T-helper 2 cell treated with Interferon-gamma antibody and Interleukin-4, amounts not matched to agents 5 μg/mL and 100 μg/mL, for 36 hours (primary cell): ENCODE measurements around the gene DRD4.

Source experiments
- DNase-seq: peaks from one replicate; pipeline ENCODE4 v3.0.0; 2021; ENCODE audit warnings: low spot score
- H3K27ac Mint-ChIP-seq: one replicate; pipeline ENCODE4 v1.8.0; 2021; ENCODE audit warnings: mild to moderate bottlenecking, mixed read lengths
- H3K27me3 Mint-ChIP-seq: one replicate; pipeline ENCODE4 v1.8.0; 2021; ENCODE audit warnings: low read depth, mixed read lengths
- H3K36me3 Mint-ChIP-seq: one replicate; pipeline ENCODE4 v1.8.0; 2021; ENCODE audit warnings: low read depth, mixed read lengths
- H3K4me1 Mint-ChIP-seq: one replicate; pipeline ENCODE4 v1.8.0; 2021; ENCODE audit warnings: low read depth, mixed read lengths
- H3K4me3 Mint-ChIP-seq: one replicate; pipeline ENCODE4 v1.8.0; 2022; ENCODE audit warnings: mild to moderate bottlenecking, moderate library complexity, mixed read lengths
- H3K9me3 Mint-ChIP-seq: one replicate; pipeline ENCODE4 v1.8.0; 2021; ENCODE audit warnings: mixed read lengths

DRD4 gene

GRCh38 chr11:614021-614622 is 22.9 kb upstream of the DRD4 start:
- Mint-ChIP-seq H3K4me3 (peak overlapping the region; percentile 79), H3K36me3 (peaks cover 20% of the 10 kb centered on the region), H3K9me3 (no peaks in the 10 kb centered on the region), H3K4me1 (peaks cover 16% of the 10 kb centered on the region), H3K27ac (peak overlapping the region; percentile 82), H3K27me3 (no peaks in the 10 kb centered on the region)
- no peak for DNase-seq

GRCh38 chr11:614623-615503 is 22.2 kb upstream of the DRD4 start:
- Mint-ChIP-seq H3K4me1 (peaks cover 16% of the 10 kb centered on the region), H3K36me3 (peaks cover 20% of the 10 kb centered on the region)
- peak; percentile 15 for DNase-seq

DNA sequence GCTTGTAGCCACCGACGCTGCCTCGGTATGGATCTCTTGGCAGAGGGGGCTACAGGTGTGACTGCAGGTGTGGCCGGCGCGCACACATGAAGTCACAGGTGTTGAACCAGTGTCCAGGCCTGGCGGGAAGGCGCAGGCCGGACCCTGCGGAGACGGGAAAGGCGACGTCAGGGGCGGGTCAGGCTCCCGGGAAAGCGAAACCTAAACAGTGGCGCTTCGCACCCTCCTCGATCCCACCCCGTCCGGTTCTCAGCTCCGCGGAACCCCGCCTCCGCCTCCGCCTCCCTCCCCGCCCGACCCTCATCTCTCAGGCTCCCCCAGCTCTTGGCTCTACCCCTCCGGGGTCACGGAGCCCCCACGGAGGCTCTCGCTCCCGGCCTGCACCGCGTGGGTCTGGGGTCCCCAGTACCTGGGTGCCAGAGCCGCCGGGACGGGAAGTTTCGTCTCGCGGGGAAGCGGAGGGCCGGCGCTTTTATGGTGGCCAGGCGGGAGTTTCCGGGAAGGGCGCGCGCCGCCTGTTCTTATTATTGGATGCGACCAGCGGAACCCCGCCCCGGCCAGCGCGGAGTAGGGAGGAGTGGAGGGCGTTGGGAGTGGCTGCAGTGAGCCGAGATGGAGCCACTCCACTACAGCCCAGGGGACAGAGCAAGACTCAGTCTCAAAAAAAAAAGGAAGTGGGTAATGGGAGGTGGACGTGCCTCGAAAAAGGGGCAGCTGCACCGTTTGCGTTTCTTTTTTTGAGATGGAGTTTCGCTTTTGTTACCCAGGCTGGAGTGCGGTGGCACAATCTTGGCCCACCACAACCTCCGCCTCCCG is 21.4 kb upstream of the DRD4 start, which contains the start of gene IRF7:
TSS of gene IRF7 (minus strand) at position 447 of the 816 bp plus-strand sequence. CDS start 586 bp downstream, outside the sequence.
- peaks cover 19% of the 10 kb centered on the region for H3K36me3 Mint-ChIP-seq
- no peaks in the 10 kb centered on the region for H3K9me3 Mint-ChIP-seq
- H3K27ac Mint-ChIP-seq, result peak within 1 kb of the TSS; percentile 97
- no peaks in the 10 kb centered on the region for H3K27me3 Mint-ChIP-seq
- H3K4me1 Mint-ChIP-seq, result peaks cover 16% of the 10 kb centered on the region
- H3K4me3 Mint-ChIP-seq, result peak within 1 kb of the TSS; percentile 89
- peak; percentile 91 for DNase-seq

More at GRCh38 chr11:614623-615503, 22.2 kb upstream of the DRD4 start:
- Mint-ChIP-seq H3K27me3 (no peaks in the 10 kb centered on the region), H3K4me3 (peak overlapping the region; percentile 89), H3K27ac (peak overlapping the region; percentile 89), H3K9me3 (no peaks in the 10 kb centered on the region)

- Mint-ChIP-seq H3K4me1 (peaks cover 16% of the 10 kb centered on the region), H3K27me3 (no peaks in the 10 kb centered on the region)
Measured at GRCh38 chr11:616320-617198, 20.5 kb upstream of the DRD4 start.

DNA sequence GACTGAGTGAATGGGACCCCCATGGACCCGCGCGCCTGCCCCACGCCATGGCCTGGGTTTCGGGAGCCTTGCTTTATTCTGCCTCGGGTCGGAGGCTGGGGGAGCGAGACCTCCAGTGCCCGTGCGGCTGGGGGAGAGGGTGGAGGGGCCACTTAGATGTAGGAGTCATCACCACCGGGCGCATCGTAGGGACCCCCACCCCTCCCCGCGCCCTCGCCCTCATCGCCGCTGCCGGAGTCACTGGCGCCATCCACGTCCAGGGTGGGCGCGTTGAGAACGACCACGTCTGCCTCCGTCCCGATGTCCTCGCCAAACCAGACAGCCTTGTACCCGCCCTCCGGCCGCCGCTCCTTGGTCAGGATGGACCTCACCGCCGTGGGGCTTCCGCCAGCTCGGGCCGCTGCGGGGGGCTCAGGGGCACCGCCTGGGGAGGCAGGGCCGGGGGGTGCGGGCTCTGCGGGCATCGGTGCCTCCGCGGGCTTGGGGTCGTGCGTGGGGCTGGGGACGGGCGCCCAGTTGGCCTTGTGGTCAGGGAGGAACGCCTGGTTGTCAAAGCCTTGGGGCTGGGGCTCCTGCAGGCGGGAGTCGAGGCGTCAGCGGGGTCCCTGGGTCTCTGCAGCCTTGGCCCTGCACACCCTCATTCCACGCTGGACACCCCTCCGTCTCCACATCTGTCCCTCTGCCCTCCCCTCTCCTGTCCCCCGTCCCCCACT is 19.7 kb upstream of the DRD4 start:
- H3K9me3 Mint-ChIP-seq, result no peaks in the 10 kb centered on the region
- H3K4me1 Mint-ChIP-seq, result peaks cover 14% of the 10 kb centered on the region
- H3K27me3 Mint-ChIP-seq, result no peaks in the 10 kb centered on the region
- H3K36me3 Mint-ChIP-seq, result peaks cover 11% of the 10 kb centered on the region
- H3K4me3 Mint-ChIP-seq, result no peak overlapping the region
- no peak for DNase-seq
- H3K27ac Mint-ChIP-seq, result no peak overlapping the region

More at GRCh38 chr11:616320-617198, 20.5 kb upstream of the DRD4 start:
- Mint-ChIP-seq H3K4me3 (peak overlapping the region; percentile 89), H3K36me3 (peaks cover 16% of the 10 kb centered on the region), H3K27ac (peak overlapping the region; percentile 97), H3K9me3 (no peaks in the 10 kb centered on the region)
- DNase-seq, result no peak

GRCh38 chr11:617912-618682 is 19.0 kb upstream of the DRD4 start:
- DNase-seq, result no peak
- no peak overlapping the region for H3K4me3 Mint-ChIP-seq
- peaks cover 8% of the 10 kb centered on the region for H3K36me3 Mint-ChIP-seq
- H3K27me3 Mint-ChIP-seq, result no peaks in the 10 kb centered on the region
- H3K27ac Mint-ChIP-seq, result no peak overlapping the region
- H3K4me1 Mint-ChIP-seq, result peaks cover 14% of the 10 kb centered on the region
- H3K9me3 Mint-ChIP-seq, result no peaks in the 10 kb centered on the region

DNA sequence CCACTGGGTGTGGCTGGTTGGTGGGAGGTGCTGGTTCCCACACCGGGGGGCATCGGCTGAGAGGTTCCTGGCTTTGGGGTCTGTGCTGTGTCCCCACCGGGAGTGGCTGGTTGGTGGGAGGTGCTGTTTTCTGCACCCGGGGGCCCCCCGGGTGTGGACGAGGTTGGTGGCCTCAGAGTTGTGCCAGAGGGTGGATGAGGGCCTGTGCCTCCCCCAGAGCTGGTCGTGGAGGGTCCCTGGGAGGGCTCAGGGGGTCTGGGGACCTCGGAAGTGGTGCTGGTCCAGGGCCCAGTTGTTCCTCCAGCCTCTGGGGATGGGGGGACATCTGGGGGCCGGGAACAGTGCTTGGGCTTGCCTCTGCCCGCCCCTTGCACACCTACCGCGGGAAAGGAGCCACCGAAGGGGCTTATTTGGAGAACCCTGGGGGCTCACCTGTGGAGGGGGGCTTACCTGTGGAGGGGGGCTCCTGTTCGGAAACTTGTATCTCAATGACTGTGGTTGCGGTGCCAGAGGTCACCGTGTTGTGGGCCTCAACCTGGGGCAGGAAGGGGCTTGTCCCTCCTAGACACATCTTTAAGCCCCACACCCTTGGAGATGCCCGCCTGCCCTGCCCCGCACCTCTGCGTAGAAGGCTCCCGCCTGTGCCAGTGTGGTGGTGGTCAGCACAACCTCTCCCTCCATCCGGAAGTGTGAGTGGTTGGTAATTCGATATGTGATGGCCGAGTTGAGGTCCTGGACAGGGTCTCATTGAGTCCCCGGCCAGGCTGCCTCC is 18.0 kb upstream of the DRD4 start:
- Mint-ChIP-seq H3K27ac (no peak overlapping the region), H3K4me1 (peaks cover 13% of the 10 kb centered on the region), H3K27me3 (no peaks in the 10 kb centered on the region), H3K36me3 (peaks cover 8% of the 10 kb centered on the region), H3K4me3 (no peak overlapping the region), H3K9me3 (no peaks in the 10 kb centered on the region)
- DNase-seq, result no peak

DNA sequence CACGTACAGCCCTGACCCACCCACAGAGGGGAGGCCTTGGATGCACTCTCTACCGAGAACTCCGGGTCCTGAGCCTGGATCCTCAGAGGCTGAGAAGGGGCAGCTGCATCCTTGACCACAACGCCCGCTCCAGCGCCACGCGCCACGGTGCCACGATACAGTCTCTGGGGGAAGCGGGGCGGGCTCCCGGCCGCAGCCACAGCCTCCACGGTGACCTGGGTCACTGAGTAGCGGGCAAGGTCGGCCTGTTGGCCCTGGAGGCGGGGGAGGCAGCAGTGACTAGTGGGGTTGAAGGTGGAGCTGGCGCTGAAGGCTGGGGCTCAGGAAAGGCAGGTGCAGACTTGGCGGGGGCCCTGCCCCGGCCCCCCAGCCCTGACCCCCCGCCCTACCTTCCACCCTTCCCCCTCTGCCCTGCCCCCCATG is 17.4 kb upstream of the DRD4 start:
- Mint-ChIP-seq H3K36me3 (peaks cover 3% of the 10 kb centered on the region), H3K4me3 (no peak overlapping the region), H3K4me1 (peaks cover 7% of the 10 kb centered on the region), H3K27ac (no peak overlapping the region), H3K27me3 (no peaks in the 10 kb centered on the region), H3K9me3 (no peaks in the 10 kb centered on the region)
- no peak for DNase-seq

DNA sequence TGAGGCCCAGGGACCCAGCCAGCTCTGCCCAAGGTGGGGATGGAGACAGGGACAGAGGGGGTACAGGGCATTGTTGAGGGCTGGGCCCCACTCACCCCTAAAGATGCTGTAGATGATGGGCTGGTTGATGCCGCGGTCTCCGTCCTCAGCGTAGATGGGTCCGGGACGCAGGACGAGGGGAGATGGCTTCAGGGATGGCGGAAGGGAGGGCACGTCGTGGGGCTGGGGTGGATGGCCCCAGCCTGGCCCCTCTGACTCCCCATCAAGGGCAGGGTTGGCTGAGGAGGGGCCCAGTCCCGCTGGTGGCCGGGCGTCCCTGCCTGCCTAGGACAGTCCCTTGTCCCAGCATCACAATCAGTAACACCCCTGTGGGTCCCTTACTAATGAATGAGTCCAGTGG is 16.9 kb upstream of the DRD4 start:
- Mint-ChIP-seq H3K4me1 (peaks cover 7% of the 10 kb centered on the region), H3K27ac (no peak overlapping the region), H3K4me3 (no peak overlapping the region), H3K9me3 (no peaks in the 10 kb centered on the region), H3K27me3 (no peaks in the 10 kb centered on the region), H3K36me3 (peaks cover 3% of the 10 kb centered on the region)
- no peak for DNase-seq

GRCh38 chr11:620935-621814 is 15.9 kb upstream of the DRD4 start:
- Mint-ChIP-seq H3K27ac (no peak overlapping the region), H3K4me3 (no peak overlapping the region), H3K27me3 (peaks cover 2% of the 10 kb centered on the region), H3K36me3 (no peaks in the 10 kb centered on the region), H3K4me1 (peaks cover 5% of the 10 kb centered on the region), H3K9me3 (no peaks in the 10 kb centered on the region)
- no peak for DNase-seq

DNA sequence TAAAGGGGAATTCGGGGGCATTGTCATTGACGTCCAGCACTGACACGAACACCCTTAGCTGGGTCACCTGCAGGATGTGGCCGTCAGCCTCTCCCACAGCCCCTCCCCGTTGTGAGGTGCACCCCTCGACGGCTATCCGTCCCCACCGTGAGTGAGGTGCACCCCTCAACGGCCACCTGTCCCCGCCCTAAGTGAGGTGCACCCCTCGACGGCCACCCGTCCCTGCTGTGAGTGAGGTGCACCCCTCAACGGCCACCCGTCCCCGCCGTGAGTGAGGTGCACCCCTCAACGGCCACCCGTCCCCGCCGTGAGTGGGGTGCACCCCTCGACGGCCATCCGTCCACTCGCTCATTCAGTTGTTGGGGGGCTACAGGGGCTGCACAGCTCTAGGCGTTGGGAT is 15.2 kb upstream of the DRD4 start:
- no peak overlapping the region for H3K4me3 Mint-ChIP-seq
- H3K4me1 Mint-ChIP-seq, result no peaks in the 10 kb centered on the region
- H3K27ac Mint-ChIP-seq, result no peak overlapping the region

More for the DNA sequence above, 15.2 kb upstream of the DRD4 start:
- Mint-ChIP-seq H3K36me3 (no peaks in the 10 kb centered on the region), H3K9me3 (no peaks in the 10 kb centered on the region), H3K27me3 (peaks cover 7% of the 10 kb centered on the region)
- DNase-seq, result no peak
